ENCODE measurements around the gene TMEM106B. TPM values are rescaled to one million over a fixed set of nuclear protein-coding genes. Genes with fewer than 3 reads are reported as not detected.

The TMEM106B gene
- total RNA-seq: 127 and 163 TPM in 2 replicates

GRCh38 chr7:12211054-12211710 lies at the start of gene TMEM106B:
TMEM106B (plus strand) TSS chr7:12211294; CDS start chr7:12214811, 3,517 bp downstream.

Other genes with a start within 250 kb of the TMEM106B start
- gene VWDE, start 192.6 kb downstream of the TMEM106B start, total RNA-seq: under 0.01 and 0.18 TPM in 2 replicates